ENCODE data around the gene BAHD1. TPM values are rescaled to one million over a fixed set of nuclear protein-coding genes. Genes with fewer than 3 reads are reported as not detected.

The BAHD1 gene
- total and polyA plus RNA-seq, 3 donors from 2014 or later, result 47.9 to 53.9 (median 52.0) TPM

GRCh38 chr15:40439960-40440742 is 602 bp upstream of the BAHD1 start:
- Histone ChIP-seq H3K36me3 (ENCODE audit: low read depth, missing control alignments) (no peaks in the 10 kb centered on the region), H3K4me3 (peak overlapping the region; percentile 57 to 86), H3K9me3 (no peaks in the 10 kb centered on the region), H3K4me1 (peaks cover 50% of the 10 kb centered on the region), H3K27me3 (no peaks in the 10 kb centered on the region), H3K27ac (peak overlapping the region; percentile 59 to 73)
- no peak for TF ChIP-seq CTCF (IDR thresholded peaks at IDR 0.05)
- no peak for TF ChIP-seq POLR2A (IDR thresholded peaks at IDR 0.05)
- DNase-seq, result peak; percentile 81
- WGBS, 2 donors, result 0 to 1% methylated on average over 30 to 35 of the region's 35 CpGs
- intact Hi-C loops (cut with DNase I; ENCODE audit: low total_unique reads), result no loop called here

- DNase-seq, result peak; percentile 33
- Histone ChIP-seq H3K36me3 (ENCODE audit: low read depth, missing control alignments) (no peaks in the 10 kb centered on the region), H3K4me3 (peak overlapping the region; percentile 86 to 91), H3K9me3 (no peaks in the 10 kb centered on the region), H3K27me3 (no peaks in the 10 kb centered on the region), H3K4me1 (peaks cover 41% of the 10 kb centered on the region), H3K27ac (peak overlapping the region; percentile 10 to 90)
- TF ChIP-seq CTCF (IDR thresholded peaks at IDR 0.05) (no peak), POLR2A (IDR thresholded peaks at IDR 0.05) (no peak)
- 0 to 1% methylated on average over 4 to 84 of the region's 119 CpGs for WGBS, 2 donors
- intact Hi-C loops (cut with DNase I; ENCODE audit: low total_unique reads), result no loop called here
These were observed 1.1 kb downstream of the BAHD1 start for GRCh38 chr15:40441565-40442531.

GRCh38 chr15:40443255-40443654 is 2.5 kb downstream of the BAHD1 start:
- no peaks in the 10 kb centered on the region for H3K27me3 ChIP-seq
- no peaks in the 10 kb centered on the region for H3K9me3 ChIP-seq
- no peak overlapping the region for H3K27ac ChIP-seq
- no peaks in the 10 kb centered on the region for H3K36me3 ChIP-seq (ENCODE audit: low read depth, missing control alignments)
- peaks cover 32% of the 10 kb centered on the region for H3K4me1 ChIP-seq
- DNase-seq, result peak; percentile 40
- TF ChIP-seq POLR2A (IDR thresholded peaks at IDR 0.05) (no peak), CTCF (IDR thresholded peaks at IDR 0.05) (no peak)
- intact Hi-C loops (cut with DNase I; ENCODE audit: low total_unique reads), result no loop called here
- WGBS, 2 donors, result 54 to 68% methylated on average over 4 of the region's 4 CpGs
- no peak overlapping the region for H3K4me3 ChIP-seq

- DNase-seq, result no peak
- WGBS, 2 donors, result 65 to 70% methylated on average over 3 of the region's 3 CpGs
- H3K27ac ChIP-seq, result no peak overlapping the region
- no peak for TF ChIP-seq CTCF (IDR thresholded peaks at IDR 0.05)
- no peak for TF ChIP-seq POLR2A (IDR thresholded peaks at IDR 0.05)
- H3K9me3 ChIP-seq, result no peaks in the 10 kb centered on the region
- no peak overlapping the region for H3K4me3 ChIP-seq
- intact Hi-C loops (cut with DNase I; ENCODE audit: low total_unique reads), result no loop called here
- H3K36me3 ChIP-seq (ENCODE audit: low read depth, missing control alignments), result no peaks in the 10 kb centered on the region
- peaks cover 26% of the 10 kb centered on the region for H3K4me1 ChIP-seq
- no peaks in the 10 kb centered on the region for H3K27me3 ChIP-seq
These were observed 3.1 kb downstream of the BAHD1 start for GRCh38 chr15:40443846-40444245.
